Colonic mucosa (tissue), 4 donors: ENCODE results near the gene ZNF407. TPM values are rescaled to one million over a fixed set of nuclear protein-coding genes. Genes with fewer than 3 reads are reported as not detected.

Experiments
- DNase-seq: peaks from one replicate; pipeline ENCODE4 v3.0.0-alpha.2; 2020
- H3K27ac ChIP-seq: fragments of 200-600 bp; one replicate; pipeline ENCODE4 v1.8.0; 2021
- H3K27me3 ChIP-seq: fragments of 200-600 bp; one replicate; pipeline ENCODE4 v1.8.0; 2021
- H3K36me3 ChIP-seq: fragments of 200-600 bp; one replicate; pipeline ENCODE4 v1.8.0; 2021
- H3K4me1 ChIP-seq: fragments of 200-600 bp; one replicate; pipeline ENCODE4 v1.8.0; 2021; ENCODE audit warnings: mild to moderate bottlenecking
- H3K4me3 ChIP-seq: fragments of 200-600 bp; one replicate; pipeline ENCODE4 v1.8.0; 2021
- H3K9ac ChIP-seq, 2 donors: one replicate each; pipeline ENCODE4 v1.7.0; 2013; ENCODE audit warnings: control low read depth in 2 of 2, low read depth in 2 of 2, low read length in 2 of 2
- H3K9me3 ChIP-seq: fragments of 200-600 bp; one replicate; pipeline ENCODE4 v1.8.0; 2021
- intact Hi-C: fragments of 100-400 bp; cut with DNase I; formaldehyde crosslinking; loops from one replicate; pipeline ENCODE4 v1.14.1; 2022
- total RNA-seq, 2 donors: library from RNA; stranded (reverse); fragmentation: NEBNext Ultra II Directional in 1 of 2; extraction: Animal tissue kit (Norgen Biotek cat#: 25700) in 1 of 2; gene quantifications; one replicate each; pipeline ENCODE4 v1.2.1, GENCODE V29; 2021
- TF ChIP-seq, protein P1 (sequence below): fragments of 200-600 bp; IDR thresholded peaks from one replicate; pipeline ENCODE4 v1.8.0; 2022; ENCODE audit warnings: antibody characterized with exemption, mild to moderate bottlenecking
- donor health status: healthy.
- donor health status: DM: no; HTN: no; CAD: no.
- donor health status: DM: no; HTN: no; CAD: no.

Gene ZNF407
- total RNA-seq, 2 donors from 2014 or later = 8.1 to 13.1 TPM

- Histone ChIP-seq H3K27me3 (no peaks in the 10 kb centered on the region), H3K4me3 (no peak overlapping the region), H3K36me3 (no peaks in the 10 kb centered on the region), H3K9me3 (no peaks in the 10 kb centered on the region), H3K9ac (no peak overlapping the region), H3K4me1 (no peaks in the 10 kb centered on the region), H3K27ac (no peak overlapping the region)
- TF ChIP-seq, protein P1, sequence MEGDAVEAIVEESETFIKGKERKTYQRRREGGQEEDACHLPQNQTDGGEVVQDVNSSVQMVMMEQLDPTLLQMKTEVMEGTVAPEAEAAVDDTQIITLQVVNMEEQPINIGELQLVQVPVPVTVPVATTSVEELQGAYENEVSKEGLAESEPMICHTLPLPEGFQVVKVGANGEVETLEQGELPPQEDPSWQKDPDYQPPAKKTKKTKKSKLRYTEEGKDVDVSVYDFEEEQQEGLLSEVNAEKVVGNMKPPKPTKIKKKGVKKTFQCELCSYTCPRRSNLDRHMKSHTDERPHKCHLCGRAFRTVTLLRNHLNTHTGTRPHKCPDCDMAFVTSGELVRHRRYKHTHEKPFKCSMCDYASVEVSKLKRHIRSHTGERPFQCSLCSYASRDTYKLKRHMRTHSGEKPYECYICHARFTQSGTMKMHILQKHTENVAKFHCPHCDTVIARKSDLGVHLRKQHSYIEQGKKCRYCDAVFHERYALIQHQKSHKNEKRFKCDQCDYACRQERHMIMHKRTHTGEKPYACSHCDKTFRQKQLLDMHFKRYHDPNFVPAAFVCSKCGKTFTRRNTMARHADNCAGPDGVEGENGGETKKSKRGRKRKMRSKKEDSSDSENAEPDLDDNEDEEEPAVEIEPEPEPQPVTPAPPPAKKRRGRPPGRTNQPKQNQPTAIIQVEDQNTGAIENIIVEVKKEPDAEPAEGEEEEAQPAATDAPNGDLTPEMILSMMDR = no peak
- intact Hi-C loops = loop anchor here (10.0 kb wide), 2 partner anchors 149 to 579 kb away; no protein-coding TSS in a partner anchor
- DNase-seq = no peak
Observed at GRCh38 chr18:74895686-74896085, 298.0 kb downstream of the ZNF407 start.

DNA sequence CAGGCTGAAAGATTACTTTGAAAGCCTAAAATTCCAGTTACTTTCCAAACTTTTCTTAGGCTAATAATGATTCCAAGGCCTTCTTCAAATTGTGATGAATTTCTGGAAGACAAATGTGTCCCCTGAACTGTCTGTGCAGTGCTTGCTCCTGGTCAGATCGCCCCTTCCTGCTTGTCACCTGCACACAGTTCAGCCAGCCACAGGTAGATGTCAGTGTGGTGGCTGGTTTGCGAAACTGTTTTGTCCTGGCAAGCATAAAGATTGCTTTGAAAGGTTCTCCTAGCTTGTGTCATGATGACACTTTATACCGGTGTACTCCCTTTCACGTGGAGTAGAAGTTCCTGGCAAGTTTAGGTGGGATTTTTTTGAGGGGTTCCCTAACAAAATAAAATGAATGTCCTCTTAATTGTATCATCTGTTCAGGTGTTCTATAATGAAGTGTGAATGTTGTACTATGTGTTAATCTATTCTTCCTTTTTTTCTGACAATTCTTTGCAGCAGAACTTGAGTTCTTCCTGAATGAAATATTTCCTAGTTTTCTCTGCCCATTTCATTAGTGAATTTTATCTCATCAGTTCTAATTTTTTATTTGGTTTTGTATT, 298.8 kb downstream of the ZNF407 start:
- intact Hi-C loops = loop anchor here (10.0 kb wide), 2 partner anchors 148 to 578 kb away; no protein-coding TSS in a partner anchor

GRCh38 chr18:74897971-74898657, 300.4 kb downstream of the ZNF407 start:
- DNase-seq = no peak
- H3K36me3 ChIP-seq = no peaks in the 10 kb centered on the region
- no peak overlapping the region for H3K9ac ChIP-seq
- TF ChIP-seq, protein P1 = no peak
- no peaks in the 10 kb centered on the region for H3K9me3 ChIP-seq
- intact Hi-C loops = loop anchor here (10.0 kb wide), 2 partner anchors 147 to 577 kb away; no protein-coding TSS in a partner anchor
- H3K27me3 ChIP-seq = no peaks in the 10 kb centered on the region
- H3K4me1 ChIP-seq = peaks cover 3% of the 10 kb centered on the region
- no peak overlapping the region for H3K4me3 ChIP-seq
- H3K27ac ChIP-seq = no peak overlapping the region

More for the DNA sequence above, 298.8 kb downstream of the ZNF407 start:
- Histone ChIP-seq H3K36me3 (no peaks in the 10 kb centered on the region), H3K9ac (no peak overlapping the region), H3K9me3 (no peaks in the 10 kb centered on the region), H3K27ac (no peak overlapping the region), H3K4me3 (no peak overlapping the region), H3K4me1 (no peaks in the 10 kb centered on the region), H3K27me3 (no peaks in the 10 kb centered on the region)
- peak; percentile 42 for DNase-seq
- TF ChIP-seq, protein P1 = peak; percentile 61

DNA sequence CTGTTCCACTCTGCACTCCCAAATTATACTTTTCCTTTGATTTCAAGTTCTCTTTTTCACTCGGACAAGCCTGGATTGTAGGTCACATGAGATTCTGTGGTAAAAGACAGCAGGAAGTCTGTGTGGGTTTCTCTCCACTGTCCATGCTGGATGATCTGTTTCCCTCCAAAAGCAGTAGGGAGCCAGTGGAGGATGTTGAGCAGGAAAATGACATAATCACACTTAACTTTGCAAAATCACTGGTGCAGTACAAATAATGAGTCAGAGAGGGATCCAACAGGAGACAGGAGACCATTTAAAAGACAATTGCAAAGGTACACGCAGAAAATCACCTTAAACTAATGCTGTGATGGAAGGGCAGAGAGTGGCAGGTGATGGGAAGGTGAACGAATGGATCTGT, 301.3 kb downstream of the ZNF407 start:
- intact Hi-C loops = loop anchor here (10.0 kb wide), 2 partner anchors 146 to 576 kb away; no protein-coding TSS in a partner anchor
- Histone ChIP-seq H3K4me3 (no peak overlapping the region), H3K27me3 (no peaks in the 10 kb centered on the region), H3K9ac (no peak overlapping the region), H3K9me3 (no peaks in the 10 kb centered on the region), H3K4me1 (peaks cover 3% of the 10 kb centered on the region), H3K27ac (no peak overlapping the region), H3K36me3 (no peaks in the 10 kb centered on the region)
- TF ChIP-seq, protein P1 = no peak
- no peak for DNase-seq

DNA sequence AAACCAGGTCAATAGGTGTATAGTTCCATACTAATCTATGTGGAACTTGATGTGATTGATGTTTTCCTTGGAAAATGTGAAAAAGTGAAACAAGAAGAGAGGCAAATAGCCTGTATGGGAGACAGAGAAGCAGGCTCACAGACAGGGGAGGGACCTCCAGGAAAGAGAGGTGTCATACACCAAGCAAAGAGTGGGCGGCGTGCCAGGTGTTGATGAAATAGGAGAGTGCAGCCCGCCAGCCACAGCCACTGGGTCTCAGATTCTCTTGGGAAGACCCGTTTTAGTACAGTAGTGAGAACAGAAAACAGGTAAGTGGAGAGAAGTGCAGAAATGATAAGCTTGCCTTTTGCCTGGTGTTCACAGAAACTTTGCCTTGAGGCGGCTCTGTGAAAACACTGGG, 301.9 kb downstream of the ZNF407 start:
- no peak overlapping the region for H3K9ac ChIP-seq
- intact Hi-C loops = loop anchor here (10.0 kb wide), 2 partner anchors 145 to 575 kb away; no protein-coding TSS in a partner anchor
- TF ChIP-seq, protein P1 = no peak

More for the DNA sequence above, 301.9 kb downstream of the ZNF407 start:
- Histone ChIP-seq H3K27me3 (no peaks in the 10 kb centered on the region), H3K9me3 (no peaks in the 10 kb centered on the region), H3K4me3 (no peak overlapping the region), H3K27ac (no peak overlapping the region), H3K36me3 (no peaks in the 10 kb centered on the region), H3K4me1 (peaks cover 3% of the 10 kb centered on the region)
- no peak for DNase-seq
